ENCODE results near the gene SLC48A1. TPM values are rescaled to one million over a fixed set of nuclear protein-coding genes. Genes with fewer than 3 reads are reported as not detected.

SLC48A1 gene
- total RNA-seq, 1 donor from 2014 or later: 41.3 TPM

GRCh38 chr12:47777151-47777550 is 4.1 kb downstream of the SLC48A1 start:
- no peak for DNase-seq (ENCODE audit: low spot score)

GRCh38 chr12:47777741-47778558 is 4.9 kb downstream of the SLC48A1 start:
- no peak for DNase-seq (ENCODE audit: low spot score)

DNA sequence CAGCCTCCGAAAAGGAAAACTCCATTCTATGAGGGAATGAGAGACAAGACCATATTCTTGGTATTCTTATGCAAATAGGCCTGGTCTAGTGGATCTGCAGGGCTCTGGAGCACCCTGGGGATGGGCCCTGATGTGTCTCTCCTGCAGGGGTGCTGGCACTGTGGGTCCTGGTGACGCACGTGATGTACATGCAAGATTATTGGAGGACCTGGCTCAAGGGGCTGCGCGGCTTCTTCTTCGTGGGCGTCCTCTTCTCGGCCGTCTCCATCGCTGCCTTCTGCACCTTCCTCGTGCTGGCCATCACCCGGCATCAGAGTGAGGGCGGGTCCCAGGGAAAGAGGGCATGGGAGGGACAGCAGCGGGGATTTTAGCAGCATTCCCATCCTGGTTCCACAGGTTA is 5.8 kb downstream of the SLC48A1 start:
- no peak for DNase-seq (ENCODE audit: low spot score)

DNA sequence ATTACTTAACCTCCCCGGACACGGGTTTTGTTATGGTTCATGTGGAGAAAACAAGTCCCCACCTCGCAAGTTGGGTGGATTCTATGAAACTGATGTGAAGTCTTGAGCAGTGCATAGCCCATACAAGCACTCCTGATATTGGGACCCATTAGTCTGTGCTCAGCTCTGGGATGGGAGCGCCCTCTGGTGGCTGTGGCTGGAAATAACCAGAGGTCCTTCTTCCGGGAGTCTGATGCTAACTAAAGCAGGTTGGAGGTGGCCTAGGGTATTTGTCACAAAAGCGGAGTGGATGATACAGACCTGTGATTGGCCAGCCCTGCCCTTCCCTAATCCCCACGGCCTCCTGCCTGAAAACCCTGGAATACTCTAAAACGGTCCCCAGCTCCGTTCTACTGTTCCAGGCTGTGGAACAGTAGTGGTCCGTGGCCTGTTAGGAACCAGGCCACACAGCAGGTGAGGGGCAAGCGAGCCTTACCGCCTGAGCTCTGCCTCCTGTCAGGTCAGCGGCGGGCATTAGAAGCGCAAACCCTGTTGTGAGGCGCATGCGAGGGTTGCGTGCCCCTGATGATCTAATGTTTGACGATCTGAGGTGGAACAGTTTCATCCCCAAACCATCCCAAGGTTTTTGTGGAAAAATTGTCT is 6.4 kb downstream of the SLC48A1 start:
- DNase-seq (ENCODE audit: low spot score): peak; percentile 95

DNA sequence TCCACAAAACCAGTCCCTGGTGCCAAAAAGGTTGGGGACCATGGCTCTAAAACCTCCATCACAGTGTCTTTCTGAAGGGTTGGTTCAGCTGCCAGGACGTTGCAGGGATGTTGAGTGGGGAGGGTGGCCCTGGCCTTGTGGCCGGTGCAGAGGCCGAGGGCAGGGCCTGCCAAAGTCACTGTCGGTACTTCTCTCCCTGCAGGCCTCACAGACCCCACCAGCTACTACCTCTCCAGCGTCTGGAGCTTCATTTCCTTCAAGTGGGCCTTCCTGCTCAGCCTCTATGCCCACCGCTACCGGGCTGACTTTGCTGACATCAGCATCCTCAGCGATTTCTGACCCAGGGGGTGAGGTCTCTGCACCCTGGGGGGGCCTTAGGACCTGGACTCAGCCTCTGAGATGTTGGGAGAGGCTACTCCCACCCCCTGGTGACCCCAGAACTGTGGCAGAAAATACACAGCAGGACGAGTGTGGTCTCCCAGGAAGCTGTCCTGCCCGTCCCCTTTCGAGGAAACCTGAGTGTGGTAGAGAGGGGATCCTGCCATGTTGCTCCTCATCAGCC is 7.0 kb downstream of the SLC48A1 start:
- DNase-seq (ENCODE audit: low spot score): no peak

DNA sequence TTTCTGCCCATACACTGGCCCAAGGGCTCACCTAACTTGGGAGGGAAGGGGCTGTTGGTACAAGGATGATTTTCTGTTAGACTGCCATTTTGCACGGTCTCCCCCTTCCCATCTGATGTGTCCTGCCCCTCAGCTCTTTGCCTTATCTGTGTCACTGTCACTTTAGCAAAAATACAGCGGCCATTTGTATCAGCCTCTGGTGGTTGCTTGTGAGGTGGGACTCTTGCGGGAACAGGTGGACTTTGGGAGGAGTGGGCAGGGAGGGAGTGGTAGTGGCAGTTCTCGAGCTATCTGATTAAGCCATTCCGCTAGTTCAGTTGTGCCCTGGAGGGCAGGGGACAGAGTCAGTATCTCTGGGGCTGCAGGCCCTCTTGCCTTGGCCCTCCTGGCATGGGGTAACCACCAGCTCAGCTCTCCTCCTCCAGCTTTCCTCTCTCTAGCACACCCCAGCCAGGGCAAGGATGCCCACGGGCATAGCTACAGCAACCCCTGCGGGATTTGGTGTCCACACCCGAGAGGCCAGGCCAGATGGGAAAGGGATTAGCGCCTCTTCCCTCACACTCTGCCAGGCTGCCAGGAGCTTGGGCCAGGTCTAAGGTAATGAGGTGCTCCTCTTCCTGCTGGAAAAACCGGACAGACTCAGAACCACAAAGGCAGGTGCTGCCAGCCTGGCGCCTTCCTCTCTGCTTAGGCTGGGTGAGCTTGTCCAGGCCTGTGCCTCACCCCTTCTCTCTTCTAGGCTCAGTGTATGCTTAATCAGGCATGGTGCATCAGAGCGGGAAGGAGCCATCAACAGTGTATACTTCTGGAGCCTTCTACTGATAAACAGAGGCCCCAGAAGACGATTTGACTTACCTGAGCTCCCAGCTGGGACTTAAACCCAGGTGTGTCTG is 8.7 kb downstream of the SLC48A1 start:
- peak; percentile 77 for DNase-seq (ENCODE audit: low spot score)

DNA sequence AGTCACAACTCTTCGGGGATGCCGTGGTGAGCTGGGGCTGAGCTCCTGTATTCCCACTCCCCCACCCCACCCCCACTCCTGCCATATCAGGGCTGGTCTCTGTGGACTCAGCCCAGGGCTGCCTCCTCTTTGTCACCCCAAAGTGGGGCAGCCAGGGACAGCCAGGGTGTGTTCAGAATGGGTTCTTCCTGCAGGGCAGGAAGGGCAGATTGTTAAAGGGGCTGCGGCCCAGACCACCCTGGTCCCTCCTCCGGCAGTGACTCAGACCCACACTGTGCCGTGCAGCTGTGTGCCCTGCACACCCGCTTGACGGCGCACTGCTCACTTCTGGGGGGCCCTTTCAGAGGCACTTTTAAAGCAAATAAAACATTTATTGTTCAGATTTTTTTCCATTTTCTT is 9.3 kb downstream of the SLC48A1 start:
- no peak for DNase-seq (ENCODE audit: low spot score)

GRCh38 chr12:47783024-47783755 is 10.2 kb downstream of the SLC48A1 start:
- no peak for DNase-seq (ENCODE audit: low spot score)

GRCh38 chr12:47783821-47784819 is 11.1 kb downstream of the SLC48A1 start:
- no peak for DNase-seq (ENCODE audit: low spot score)

DNA sequence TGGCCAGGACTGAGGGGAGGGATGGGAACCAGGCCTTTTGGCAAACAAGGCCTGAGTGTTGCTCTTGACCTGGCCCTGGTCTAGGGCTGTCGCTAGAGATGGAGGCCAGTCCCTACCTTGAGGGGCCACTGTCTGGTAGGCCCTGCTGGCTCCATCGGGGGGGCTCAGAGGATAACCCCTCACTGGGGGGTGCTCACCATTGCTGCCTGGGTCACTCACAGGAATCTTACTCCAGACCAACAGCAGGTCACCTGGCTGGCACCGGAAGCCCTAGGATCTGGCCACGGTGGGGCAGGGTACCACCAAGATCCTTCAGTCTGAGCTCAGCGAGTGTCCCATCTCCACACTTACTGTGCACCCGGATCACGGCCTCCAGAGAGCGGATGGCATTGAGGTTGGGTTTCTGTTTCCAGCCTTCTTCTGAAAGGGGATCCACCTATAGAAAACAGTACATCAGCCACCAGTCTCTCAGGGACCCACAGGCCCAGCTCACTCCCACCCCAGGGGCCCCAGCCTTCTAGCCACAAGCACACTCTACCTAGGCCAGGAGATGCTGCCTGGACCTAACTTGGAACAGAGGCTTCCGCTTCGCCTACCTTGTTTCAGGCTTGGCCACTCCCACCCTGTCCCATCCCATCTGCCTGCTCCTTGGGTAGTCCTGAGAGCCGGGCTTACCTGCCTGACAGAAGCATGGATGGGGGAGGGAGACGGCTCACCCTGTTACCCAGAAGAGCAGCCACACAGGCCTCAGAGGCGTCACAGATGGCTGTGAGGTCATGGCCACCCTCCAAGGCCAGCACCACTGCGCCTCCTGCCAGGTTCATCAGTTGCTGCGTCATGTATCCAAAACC is 12.2 kb downstream of the SLC48A1 start:
- DNase-seq (ENCODE audit: low spot score): no peak

DNA sequence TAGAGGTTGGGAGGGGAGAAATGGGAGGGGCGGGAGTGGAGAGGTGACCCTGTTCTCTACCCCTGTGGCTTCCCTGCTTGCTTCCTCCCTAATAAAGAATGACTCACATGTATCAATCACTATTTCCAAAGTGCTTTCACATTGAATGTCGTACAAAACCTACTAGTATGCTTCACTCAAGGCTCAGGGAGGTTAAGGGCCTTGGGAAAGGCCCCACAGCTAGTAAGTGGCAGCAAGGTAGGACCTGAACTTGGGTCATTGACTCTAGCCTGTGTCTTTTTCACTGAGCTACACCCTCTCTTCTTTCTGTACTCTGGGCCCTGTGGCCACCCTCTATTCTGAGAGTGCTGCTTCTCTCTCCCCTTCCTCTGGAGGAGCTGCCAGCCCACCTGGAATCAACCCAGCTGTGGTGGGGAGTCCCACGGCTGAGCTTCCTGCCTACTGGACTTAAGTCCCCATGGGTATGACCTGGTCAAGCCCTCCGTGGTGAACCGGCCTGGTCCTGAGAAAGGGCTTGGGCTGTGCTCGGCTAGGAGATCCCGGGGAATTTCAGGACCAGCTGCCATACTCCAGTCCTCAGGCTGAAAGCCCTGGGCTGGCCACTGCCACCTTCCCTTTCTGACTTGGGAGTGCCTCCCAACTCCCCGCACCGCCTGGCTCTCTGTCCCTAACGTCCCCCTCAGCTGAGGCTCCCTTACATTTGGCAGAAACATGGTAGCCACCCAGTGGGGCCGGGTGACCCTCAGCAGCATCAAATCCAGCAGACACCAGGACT is 13.0 kb downstream of the SLC48A1 start:
- no peak for DNase-seq (ENCODE audit: low spot score)

DNA sequence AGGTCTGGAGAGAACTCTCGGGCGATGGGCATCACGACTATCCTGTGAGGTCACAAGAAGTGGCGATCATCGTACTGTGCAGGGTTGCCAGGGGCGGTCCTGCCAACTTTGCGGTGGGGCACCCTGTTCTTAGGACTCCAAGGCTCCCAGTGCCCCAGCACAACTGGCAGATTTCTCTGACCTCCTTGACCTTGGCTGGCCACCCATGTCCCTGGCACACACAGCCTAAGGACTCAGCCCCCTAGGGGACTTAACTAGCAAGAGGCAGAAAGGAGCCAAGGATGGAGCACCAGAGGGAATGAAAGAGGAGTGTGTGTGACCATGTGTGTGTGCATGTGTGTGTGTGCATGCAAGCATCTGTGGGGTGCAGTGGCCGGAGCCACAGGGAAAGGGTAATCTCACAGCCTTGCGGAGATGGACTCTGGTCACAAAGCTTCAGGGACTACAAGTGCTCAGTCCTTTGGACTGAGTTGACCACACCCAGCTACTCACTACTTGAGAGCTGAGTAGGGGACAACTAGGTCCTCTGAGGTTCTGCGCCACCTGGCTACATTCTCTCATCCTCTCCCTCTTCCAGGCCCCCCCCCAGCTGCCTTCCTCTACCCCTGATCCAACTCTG is 13.7 kb downstream of the SLC48A1 start:
- DNase-seq (ENCODE audit: low spot score): no peak

GRCh38 chr12:47787596-47788319 is 14.7 kb downstream of the SLC48A1 start:
- no peak for DNase-seq (ENCODE audit: low spot score)

DNA sequence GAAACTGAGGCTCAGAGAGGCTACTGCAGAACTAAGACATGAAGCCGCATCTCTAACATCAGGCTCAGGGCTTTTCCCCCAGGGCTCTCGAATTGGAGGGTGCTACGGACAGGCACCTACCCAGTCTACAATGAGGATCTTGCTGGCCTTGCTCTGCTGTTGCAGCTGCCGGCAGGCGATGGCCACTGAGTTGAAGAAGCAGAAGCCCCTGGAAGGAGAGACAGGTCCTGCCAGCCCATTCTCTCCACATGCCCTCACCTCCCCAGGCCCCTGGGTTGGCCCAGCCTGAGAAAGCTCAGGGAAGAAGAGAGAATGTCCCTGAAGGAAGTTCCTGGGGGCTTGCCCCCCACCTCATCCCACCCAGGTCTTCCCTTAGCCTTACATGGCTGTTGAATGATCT is 16.1 kb downstream of the SLC48A1 start:
- DNase-seq (ENCODE audit: low spot score): no peak

DNA sequence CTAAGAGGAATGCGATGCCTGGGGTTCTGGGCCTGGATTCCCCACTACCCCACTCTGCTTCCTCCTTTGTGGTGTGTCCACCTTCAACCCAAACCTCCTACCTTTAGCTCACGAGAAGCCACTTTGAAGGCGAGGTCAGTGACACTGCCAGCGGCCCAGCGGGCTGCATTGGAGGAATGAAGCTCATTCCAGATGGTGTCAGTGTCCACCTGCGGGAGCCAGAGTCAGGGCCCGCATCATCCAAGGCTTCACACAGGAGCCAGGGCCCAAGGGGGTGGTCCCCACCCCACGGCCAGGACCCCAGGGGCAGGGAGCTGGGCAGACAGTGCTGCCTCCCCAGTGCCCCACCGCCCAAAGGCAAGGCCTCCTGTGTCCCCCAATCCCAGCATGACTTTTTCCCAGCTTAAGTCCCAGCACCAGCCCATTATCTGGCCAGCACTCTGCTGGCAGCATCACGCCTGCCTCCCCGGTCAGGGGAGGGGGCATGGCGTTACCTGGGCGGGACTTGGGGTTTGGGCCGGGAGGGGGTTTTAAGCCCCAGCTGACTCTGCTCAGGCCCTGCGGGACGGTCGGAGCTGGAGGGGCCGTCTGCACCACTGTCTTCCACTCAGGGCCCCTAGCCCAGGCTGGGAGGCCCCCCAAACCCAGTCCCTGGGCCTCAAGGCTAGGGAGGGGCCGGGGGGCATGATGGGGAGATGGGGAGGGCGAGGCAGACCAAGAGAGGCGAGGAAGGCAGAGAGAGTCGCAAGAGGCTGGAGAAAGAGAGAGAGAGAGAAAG is 16.9 kb downstream of the SLC48A1 start:
- no peak for DNase-seq (ENCODE audit: low spot score)

DNA sequence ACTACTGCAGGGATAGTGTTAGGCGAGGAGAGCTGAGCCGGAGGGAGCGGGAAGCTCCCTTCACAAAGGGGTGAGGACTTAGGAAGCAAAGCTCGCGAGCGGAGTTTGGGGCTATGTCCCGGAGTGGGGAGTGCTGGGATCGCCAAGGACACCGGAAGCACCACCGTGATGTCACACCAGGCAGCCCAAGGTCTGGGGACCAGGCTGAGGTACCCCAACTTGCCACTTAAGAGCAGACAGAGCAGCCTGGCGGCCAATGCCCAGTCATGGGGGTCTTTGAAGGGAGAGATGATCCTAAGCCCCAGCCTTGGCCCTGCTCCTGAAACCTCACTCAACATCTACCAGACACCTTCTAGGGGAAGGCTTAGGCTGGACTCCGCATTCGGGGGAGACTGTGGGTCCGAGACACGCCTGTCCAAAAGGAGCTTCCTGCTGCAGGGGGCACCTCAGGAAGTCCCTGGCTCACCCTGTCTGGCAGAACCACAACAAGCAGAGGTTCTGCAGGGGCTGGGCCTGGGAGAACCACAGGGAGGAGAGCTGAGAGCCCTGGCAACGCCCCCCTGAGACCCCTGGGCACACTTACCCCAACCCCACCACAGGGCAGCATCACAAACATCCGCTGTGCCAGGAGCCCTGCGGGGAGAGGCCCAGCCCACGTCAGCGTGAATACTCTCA is 17.8 kb downstream of the SLC48A1 start:
- no peak for DNase-seq (ENCODE audit: low spot score)
